SK-N-SH (cell line): Measurements from ENCODE around the gene MXRA8. TPM values are rescaled to one million over a fixed set of nuclear protein-coding genes. Genes with fewer than 3 reads are reported as not detected.

Source experiments
- CTCF ChIA-PET: fragments of 300-600, 350-600 bp; formaldehyde crosslinking; extraction: SDS; loops from one replicate; lab custom pipeline; 2021; lab: Yijun Ruan, JAX
- POLR2A ChIA-PET: fragments of 350-600 bp; sonication (Branson Sonifier 250); formaldehyde crosslinking; extraction: SDS; loops from one replicate; lab custom pipeline; 2020; ENCODE audit warnings: antibody characterized with exemption, inconsistent platforms; lab: Yijun Ruan, JAX
- DNase-seq: peaks from one replicate; pipeline ENCODE4 v3.0.0; 2012
- H2AFZ ChIP-seq: fragments of 200-600 bp; sonication (generic); 2 replicates; pipeline ENCODE4 v1.8.1; 2016; ENCODE audit warnings: antibody characterized with exemption, mild to moderate bottlenecking, low read depth
- H3F3A ChIP-seq: fragments of 200-600 bp; sonication (generic); replicated peaks from 2 replicates; pipeline ENCODE3; 2016; ENCODE audit warnings: antibody characterized with exemption, mild to moderate bottlenecking; ENCODE audit not compliant: insufficient read depth
- H3K27ac ChIP-seq, 2 experiments: fragments of 200-500 bp in 1 of 2; fragments of 200-600 bp in 1 of 2; sonication (Bioruptor generic) in 1 of 2; sonication (generic), shearing (Covaris generic) in 1 of 2; 2 replicates each; pipeline versions ENCODE4 v1.5.1 to v1.6.1; 2014 to 2016; ENCODE audit warnings: low read depth in 2 of 2, inconsistent platforms in 1 of 2, low read length in 1 of 2, mild to moderate bottlenecking in 1 of 2, mixed read lengths in 1 of 2
- H3K27me3 ChIP-seq: fragments of 200-600 bp; sonication (generic), shearing (Covaris generic); 2 replicates; pipeline ENCODE4 v1.6.1; 2016; ENCODE audit warnings: mixed run types; ENCODE audit not compliant: insufficient read depth
- H3K36me3 ChIP-seq, 2 experiments: fragments of 200-500 bp in 1 of 2; fragments of 200-600 bp in 1 of 2; sonication (Bioruptor generic) in 1 of 2; sonication (generic) in 1 of 2; replicated peaks in 1 of 2; 2 replicates each; pipeline versions ENCODE3 to v1.5.1; 2014 to 2016; ENCODE audit warnings: low read length in 1 of 2, mild to moderate bottlenecking in 1 of 2; ENCODE audit not compliant: insufficient read depth in 2 of 2, control insufficient read depth in 1 of 2
- H3K4me1 ChIP-seq, 2 experiments: fragments of 200-500 bp in 1 of 2; fragments of 200-600 bp in 1 of 2; sonication (Bioruptor generic) in 1 of 2; sonication (generic), shearing (Covaris generic) in 1 of 2; 2 replicates each; pipeline versions ENCODE4 v1.5.1 to v1.6.1; 2014 to 2016; ENCODE audit warnings: low read depth in 1 of 2, low read length in 1 of 2, mixed run types in 1 of 2; ENCODE audit not compliant: insufficient read depth in 2 of 2, control insufficient read depth in 1 of 2
- H3K4me2 ChIP-seq: fragments of 200-600 bp; sonication (generic), shearing (Covaris generic); 2 replicates; pipeline ENCODE4 v1.6.1; 2017; ENCODE audit warnings: mixed run types
- H3K4me3 ChIP-seq, 2 experiments: fragments of 200-500 bp in 1 of 2; fragments of 200-600 bp in 1 of 2; sonication (Bioruptor generic) in 1 of 2; sonication (generic), shearing (Covaris generic) in 1 of 2; 2 replicates each; pipeline versions ENCODE4 v1.5.1 to v1.8.1; 2014 to 2016; ENCODE audit warnings: low read depth in 2 of 2, inconsistent platforms in 1 of 2, low read length in 1 of 2, mild to moderate bottlenecking in 1 of 2, mixed read lengths in 1 of 2, moderate library complexity in 1 of 2
- H3K79me2 ChIP-seq: fragments of 200-600 bp; sonication (generic); 2 replicates; pipeline ENCODE4 v1.8.1; 2017; ENCODE audit warnings: mild to moderate bottlenecking; ENCODE audit not compliant: insufficient read depth
- H3K9ac ChIP-seq: fragments of 200-600 bp; sonication (generic); 2 replicates; pipeline ENCODE4 v1.6.1; 2017; ENCODE audit warnings: mixed run types
- H3K9me2 ChIP-seq: fragments of 200-600 bp; sonication (generic); 2 replicates; pipeline ENCODE4 v1.6.1; 2017; ENCODE audit warnings: mixed run types
- H3K9me3 ChIP-seq: fragments of 200-600 bp; sonication (generic); 2 replicates; pipeline ENCODE4 v1.6.1; 2017; ENCODE audit warnings: mixed run types, mild to moderate bottlenecking, moderate library complexity
- H4K20me1 ChIP-seq: fragments of 200-600 bp; sonication (generic); 2 replicates; pipeline ENCODE4 v1.6.1; 2017; ENCODE audit warnings: mild to moderate bottlenecking, mixed run types; ENCODE audit not compliant: insufficient read depth
- CHD2 ChIP-seq: fragments of 150-350 bp; IDR thresholded peaks from 2 replicates; pipeline ENCODE4 v1.6.1; 2018; ENCODE audit warnings: low read length; ENCODE audit not compliant: partially characterized antibody
- EZH2phosphoT487 ChIP-seq: fragments of 200-600 bp; sonication (generic); IDR thresholded peaks from 2 replicates; pipeline ENCODE4 v1.6.1; 2017; ENCODE audit warnings: low read depth, mixed run types, mild to moderate bottlenecking, antibody characterized with exemption, moderate library complexity, borderline replicate concordance
- GABPA ChIP-seq: IDR thresholded peaks from 2 replicates; pipeline ENCODE4 v1.4.0; 2012; ENCODE audit warnings: low read depth, mild to moderate bottlenecking
- GATA2 ChIP-seq: sonication (generic); formaldehyde crosslinking; IDR thresholded peaks from 2 replicates; pipeline ENCODE4 v1.5.0; 2020; ENCODE audit warnings: mild to moderate bottlenecking, missing genetic modification reagents
- MAX ChIP-seq: IDR thresholded peaks from 2 replicates; pipeline ENCODE4 v1.4.0; 2012; ENCODE audit warnings: low read depth
- RAD21 ChIP-seq: IDR thresholded peaks from 2 replicates; pipeline ENCODE4 v1.6.1; 2012; ENCODE audit warnings: mild to moderate bottlenecking, low read length
- RCOR1 ChIP-seq: fragments of 150-350 bp; IDR thresholded peaks from 2 replicates; pipeline ENCODE4 v1.6.1; 2017; ENCODE audit warnings: antibody characterized with exemption, low read length
- RXRA ChIP-seq: IDR thresholded peaks from 2 replicates; pipeline ENCODE4 v1.4.0; 2012; ENCODE audit warnings: low read depth, mild to moderate bottlenecking, borderline replicate concordance
- SMC3 ChIP-seq: IDR thresholded peaks from 2 replicates; pipeline ENCODE4 v1.6.1; 2012; ENCODE audit warnings: low read depth, low read length, improper control_type of control experiment
- TCF12 ChIP-seq: IDR thresholded peaks from 2 replicates; pipeline ENCODE4 v1.4.0; 2012
- TEAD4 ChIP-seq: IDR thresholded peaks from 2 replicates; pipeline ENCODE4 v1.4.0; 2012; ENCODE audit warnings: mild to moderate bottlenecking, borderline replicate concordance; ENCODE audit not compliant: insufficient read depth
- YY1 ChIP-seq: IDR thresholded peaks from 2 replicates; pipeline ENCODE4 v1.4.0; 2012; ENCODE audit warnings: low read depth, mild to moderate bottlenecking
- WGBS: methylation state at CpG from one replicate; pipeline ENCODE4 v1.1.6; 2017; ENCODE audit warnings: low lambda C conversion rate; 5-methylcytosine and 5-hydroxymethylcytosine counted together
- polyA plus RNA-seq, 3 experiments: library from polyadenylated mRNA; depleted of rRNA; stranded (reverse); fragments of >200 nt; gene quantifications; 2 replicates each; pipeline ENCODE4 v1.2.3, GENCODE V29; 2012
- TF ChIP-seq, protein P1 (sequence below): fragments of 150-350 bp; IDR thresholded peaks from 2 replicates; pipeline ENCODE4 v1.6.1; 2016; ENCODE audit warnings: mild to moderate bottlenecking, low read depth, low read length
- TF ChIP-seq, protein P2 (sequence below): IDR thresholded peaks from 2 replicates; pipeline ENCODE4; 2012

The MXRA8 gene
- polyA plus RNA-seq, 1 of the 3 experiments (the other 2 are of a cell fraction) = 2.5 TPM

GRCh38 chr1:1390675-1391074, 32.3 kb upstream of the MXRA8 start (continued):
- no peak for TF ChIP-seq MAX
- no peak for TF ChIP-seq RCOR1
- TF ChIP-seq GABPA = no peak
- no peak for TF ChIP-seq RAD21
- TF ChIP-seq YY1 = no peak
- TF ChIP-seq, protein P1, sequence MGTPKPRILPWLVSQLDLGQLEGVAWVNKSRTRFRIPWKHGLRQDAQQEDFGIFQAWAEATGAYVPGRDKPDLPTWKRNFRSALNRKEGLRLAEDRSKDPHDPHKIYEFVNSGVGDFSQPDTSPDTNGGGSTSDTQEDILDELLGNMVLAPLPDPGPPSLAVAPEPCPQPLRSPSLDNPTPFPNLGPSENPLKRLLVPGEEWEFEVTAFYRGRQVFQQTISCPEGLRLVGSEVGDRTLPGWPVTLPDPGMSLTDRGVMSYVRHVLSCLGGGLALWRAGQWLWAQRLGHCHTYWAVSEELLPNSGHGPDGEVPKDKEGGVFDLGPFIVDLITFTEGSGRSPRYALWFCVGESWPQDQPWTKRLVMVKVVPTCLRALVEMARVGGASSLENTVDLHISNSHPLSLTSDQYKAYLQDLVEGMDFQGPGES = no peak

GRCh38 chr1:1388078-1388472, 29.7 kb upstream of the MXRA8 start:
- ChIA-PET CTCF (interaction anchor here (2.8 kb wide), 1 partner anchor 11 kb away, joined by 16 read pairs; the partner anchor contains the start of gene CCNL2), POLR2A (interaction anchor here (0.8 kb wide), 1 partner anchor 13 kb away, joined by 3 read pairs; the partner anchor contains the start of gene AURKAIP1)
- Histone ChIP-seq H3K9ac (no peak overlapping the region), H3K4me2 (no peak overlapping the region), H3K4me3 (no peak overlapping the region), H2AFZ (no peak overlapping the region), H3K27ac (no peak overlapping the region), H3K4me1 (no peaks in the 10 kb centered on the region), H3K9me2 (no peaks in the 10 kb centered on the region), H4K20me1 (no peaks in the 10 kb centered on the region), H3F3A (no peaks in the 10 kb centered on the region), H3K9me3 (no peaks in the 10 kb centered on the region), H3K27me3 (no peaks in the 10 kb centered on the region), H3K36me3 (peaks cover 33 to 68% of the 10 kb centered on the region in 2 experiments), H3K79me2 (peaks cover 19% of the 10 kb centered on the region; the same call in 1 of the 2 replicates)
- 96% methylated on average over 16 of the region's 16 CpGs for WGBS
- no peak for TF ChIP-seq TCF12
- no peak for TF ChIP-seq GATA2 (CRISPR knock-in tag)
- no peak for TF ChIP-seq TEAD4
- TF ChIP-seq CHD2 = no peak
- no peak for TF ChIP-seq EZH2phosphoT487
- TF ChIP-seq, protein P2, sequence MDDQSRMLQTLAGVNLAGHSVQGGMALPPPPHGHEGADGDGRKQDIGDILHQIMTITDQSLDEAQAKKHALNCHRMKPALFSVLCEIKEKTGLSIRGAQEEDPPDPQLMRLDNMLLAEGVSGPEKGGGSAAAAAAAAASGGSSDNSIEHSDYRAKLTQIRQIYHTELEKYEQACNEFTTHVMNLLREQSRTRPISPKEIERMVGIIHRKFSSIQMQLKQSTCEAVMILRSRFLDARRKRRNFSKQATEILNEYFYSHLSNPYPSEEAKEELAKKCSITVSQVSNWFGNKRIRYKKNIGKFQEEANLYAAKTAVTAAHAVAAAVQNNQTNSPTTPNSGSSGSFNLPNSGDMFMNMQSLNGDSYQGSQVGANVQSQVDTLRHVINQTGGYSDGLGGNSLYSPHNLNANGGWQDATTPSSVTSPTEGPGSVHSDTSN = no peak
- no peak for TF ChIP-seq RXRA
- no peak for TF ChIP-seq SMC3
- DNase-seq = no peak
